WTC11 (cell line): ENCODE measurements around the gene BMPR1B. TPM values are rescaled to one million over a fixed set of nuclear protein-coding genes. Genes with fewer than 3 reads are reported as not detected.
A peak's percentile ranks its signal among the peaks of the same experiment; 100 is the strongest.

Source experiments
- ATAC-seq: fragments of 200-7000 bp; cut with Tn5 transposase; 2 replicates; pipeline ENCODE4 v1.10.0; 2021; ENCODE audit warnings: mild to moderate bottlenecking, moderate library complexity
- CTCF ChIA-PET: fragments of 300-600 bp; sonication (Branson Sonifier 250); formaldehyde crosslinking; loops from one replicate; lab custom pipeline; 2021; ENCODE audit warnings: antibody characterized with exemption; lab: Charles Lee
- POLR2A ChIA-PET: fragments of 350-600 bp; sonication (Branson Sonifier 250); formaldehyde crosslinking; loops from one replicate; lab custom pipeline; 2021; ENCODE audit warnings: antibody characterized with exemption; lab: Charles Lee
- DNase-seq: peaks from one replicate; pipeline ENCODE4 v3.0.0; 2021; ENCODE audit warnings: low spot score
- H3K27ac Mint-ChIP-seq: 2 replicates; pipeline ENCODE4 v1.8.0; 2021; ENCODE audit warnings: mixed read lengths
- H3K27me3 Mint-ChIP-seq: 2 replicates; pipeline ENCODE4 v1.8.0; 2021; ENCODE audit warnings: low read depth, mild to moderate bottlenecking, moderate library complexity, mixed read lengths
- H3K36me3 Mint-ChIP-seq: 2 replicates; pipeline ENCODE4 v1.8.0; 2021; ENCODE audit warnings: mixed read lengths
- H3K4me1 Mint-ChIP-seq: 2 replicates; pipeline ENCODE4 v1.8.0; 2022; ENCODE audit warnings: mixed read lengths
- H3K4me3 Mint-ChIP-seq: 2 replicates; pipeline ENCODE4 v1.8.0; 2021; ENCODE audit warnings: mild to moderate bottlenecking, moderate library complexity, mixed read lengths
- H3K9me3 Mint-ChIP-seq: 2 replicates; pipeline ENCODE4 v1.8.0; 2021; ENCODE audit warnings: mixed read lengths
- CTCF ChIP-seq: fragments of 200-600 bp; IDR thresholded peaks from 2 replicates; pipeline ENCODE4 v1.8.0; 2022; ENCODE audit warnings: antibody characterized with exemption
- IRF2 ChIP-seq: sonication (generic); formaldehyde crosslinking; IDR thresholded peaks from 2 replicates; pipeline ENCODE4 v1.8.0; 2022; ENCODE audit warnings: low read depth, missing genetic modification reagents, borderline replicate concordance
- KAT7 ChIP-seq: sonication (generic); formaldehyde crosslinking; IDR thresholded peaks from 2 replicates; pipeline ENCODE4 v1.8.1; 2023; ENCODE audit warnings: missing genetic modification reagents, mild to moderate bottlenecking, borderline replicate concordance
- MXD4 ChIP-seq: fragments of 250-450 bp; sonication (Bioruptor Pico); IDR thresholded peaks from 2 replicates; pipeline ENCODE4 v1.8.0; 2021; ENCODE audit warnings: mild to moderate bottlenecking, moderate library complexity, borderline replicate concordance
- NR1H2 ChIP-seq: sonication (generic); formaldehyde crosslinking; IDR thresholded peaks from 2 replicates; pipeline ENCODE4 v1.9.0; 2021; ENCODE audit warnings: mild to moderate bottlenecking, moderate library complexity, missing genetic modification reagents
- OVOL2 ChIP-seq: fragments of 250-450 bp; sonication (Bioruptor Pico); IDR thresholded peaks from 2 replicates; pipeline ENCODE4 v1.9.0; 2021; ENCODE audit warnings: mild to moderate bottlenecking, borderline replicate concordance
- RORB ChIP-seq: fragments of 250-450 bp; sonication (Bioruptor Pico); IDR thresholded peaks from 2 replicates; pipeline ENCODE4 v1.9.0; 2021; ENCODE audit warnings: mild to moderate bottlenecking
- TCF7 ChIP-seq: sonication (generic); formaldehyde crosslinking; IDR thresholded peaks from 2 replicates; pipeline ENCODE4 v1.8.0; 2022; ENCODE audit warnings: mild to moderate bottlenecking, low read depth, missing genetic modification reagents, moderate library complexity
- ZBTB21 ChIP-seq: sonication (generic); formaldehyde crosslinking; IDR thresholded peaks from 2 replicates; pipeline ENCODE4 v1.8.1; 2023; ENCODE audit warnings: mild to moderate bottlenecking, missing genetic modification reagents, borderline replicate concordance
- ZNF423 ChIP-seq: fragments of 250-450 bp; sonication (Bioruptor Pico); IDR thresholded peaks from 2 replicates; pipeline ENCODE4 v2.1.2; 2022; ENCODE audit warnings: mild to moderate bottlenecking, moderate library complexity
- ZNF512 ChIP-seq: sonication (generic); formaldehyde crosslinking; IDR thresholded peaks from 2 replicates; pipeline ENCODE4 v1.8.1; 2022; ENCODE audit warnings: missing genetic modification reagents, borderline replicate concordance
- total RNA-seq: library from RNA; stranded (reverse); gene quantifications from 3 replicates; pipeline ENCODE4 v1.2.3, GENCODE V29; 2021
- TF ChIP-seq, protein P1 (sequence below): sonication (generic); formaldehyde crosslinking; IDR thresholded peaks from 2 replicates; pipeline ENCODE4 v1.8.1; 2022; ENCODE audit warnings: mild to moderate bottlenecking, missing genetic modification reagents, moderate library complexity, borderline replicate concordance
- TF ChIP-seq, protein P2 (sequence below): sonication (generic); formaldehyde crosslinking; IDR thresholded peaks from 2 replicates; pipeline ENCODE4 v1.8.0; 2023; ENCODE audit warnings: missing genetic modification reagents, mild to moderate bottlenecking, borderline replicate concordance

BMPR1B gene
- total RNA-seq, 1 experiment from 2014 or later, result 0.77 TPM

GRCh38 chr4:95153182-95153581 lies 395.4 kb downstream of the BMPR1B start:
- no peak for ATAC-seq
- no peak overlapping the region for H3K27ac Mint-ChIP-seq
- H3K4me1 Mint-ChIP-seq, result peaks cover 2% of the 10 kb centered on the region; the same call in 1 of the 2 replicates
- ChIA-PET CTCF (no interaction called here), POLR2A (no interaction called here)
- no peaks in the 10 kb centered on the region for H3K36me3 Mint-ChIP-seq
- TF ChIP-seq ZBTB21 (CRISPR knock-in tag) (no peak), MXD4 (CRISPR knock-in tag) (no peak), OVOL2 (no peak), RORB (CRISPR knock-in tag) (no peak), ZNF512 (no peak), ZNF423 (no peak), IRF2 (CRISPR knock-in tag) (no peak), NR1H2 (CRISPR knock-in tag) (no peak)
- TF ChIP-seq, protein P1, sequence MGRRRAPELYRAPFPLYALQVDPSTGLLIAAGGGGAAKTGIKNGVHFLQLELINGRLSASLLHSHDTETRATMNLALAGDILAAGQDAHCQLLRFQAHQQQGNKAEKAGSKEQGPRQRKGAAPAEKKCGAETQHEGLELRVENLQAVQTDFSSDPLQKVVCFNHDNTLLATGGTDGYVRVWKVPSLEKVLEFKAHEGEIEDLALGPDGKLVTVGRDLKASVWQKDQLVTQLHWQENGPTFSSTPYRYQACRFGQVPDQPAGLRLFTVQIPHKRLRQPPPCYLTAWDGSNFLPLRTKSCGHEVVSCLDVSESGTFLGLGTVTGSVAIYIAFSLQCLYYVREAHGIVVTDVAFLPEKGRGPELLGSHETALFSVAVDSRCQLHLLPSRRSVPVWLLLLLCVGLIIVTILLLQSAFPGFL (CRISPR knock-in tag), result no peak
- H3K4me3 Mint-ChIP-seq, result no peak overlapping the region
- H3K27me3 Mint-ChIP-seq, result peaks cover 29% of the 10 kb centered on the region
- H3K9me3 Mint-ChIP-seq, result no peaks in the 10 kb centered on the region
- DNase-seq, result no peak

GRCh38 chr4:95155759-95156451 lies 398.1 kb downstream of the BMPR1B start:
- CTCF ChIA-PET, result interaction anchor here (0.6 to 1.2 kb wide), 25 partner anchors 10 to 1444 kb away, joined by 3 to 5 read pairs (median 3); no protein-coding TSS in a partner anchor
- Mint-ChIP-seq H3K27ac (no peak overlapping the region), H3K9me3 (no peaks in the 10 kb centered on the region), H3K4me1 (peaks cover 21% of the 10 kb centered on the region)
- no peak for DNase-seq
- POLR2A ChIA-PET, result no interaction called here
- TF ChIP-seq CTCF (peak; percentile 50; the same call in 1 of the 2 replicates), KAT7 (CRISPR knock-in tag) (no peak), TCF7 (no peak)
- TF ChIP-seq, protein P2, sequence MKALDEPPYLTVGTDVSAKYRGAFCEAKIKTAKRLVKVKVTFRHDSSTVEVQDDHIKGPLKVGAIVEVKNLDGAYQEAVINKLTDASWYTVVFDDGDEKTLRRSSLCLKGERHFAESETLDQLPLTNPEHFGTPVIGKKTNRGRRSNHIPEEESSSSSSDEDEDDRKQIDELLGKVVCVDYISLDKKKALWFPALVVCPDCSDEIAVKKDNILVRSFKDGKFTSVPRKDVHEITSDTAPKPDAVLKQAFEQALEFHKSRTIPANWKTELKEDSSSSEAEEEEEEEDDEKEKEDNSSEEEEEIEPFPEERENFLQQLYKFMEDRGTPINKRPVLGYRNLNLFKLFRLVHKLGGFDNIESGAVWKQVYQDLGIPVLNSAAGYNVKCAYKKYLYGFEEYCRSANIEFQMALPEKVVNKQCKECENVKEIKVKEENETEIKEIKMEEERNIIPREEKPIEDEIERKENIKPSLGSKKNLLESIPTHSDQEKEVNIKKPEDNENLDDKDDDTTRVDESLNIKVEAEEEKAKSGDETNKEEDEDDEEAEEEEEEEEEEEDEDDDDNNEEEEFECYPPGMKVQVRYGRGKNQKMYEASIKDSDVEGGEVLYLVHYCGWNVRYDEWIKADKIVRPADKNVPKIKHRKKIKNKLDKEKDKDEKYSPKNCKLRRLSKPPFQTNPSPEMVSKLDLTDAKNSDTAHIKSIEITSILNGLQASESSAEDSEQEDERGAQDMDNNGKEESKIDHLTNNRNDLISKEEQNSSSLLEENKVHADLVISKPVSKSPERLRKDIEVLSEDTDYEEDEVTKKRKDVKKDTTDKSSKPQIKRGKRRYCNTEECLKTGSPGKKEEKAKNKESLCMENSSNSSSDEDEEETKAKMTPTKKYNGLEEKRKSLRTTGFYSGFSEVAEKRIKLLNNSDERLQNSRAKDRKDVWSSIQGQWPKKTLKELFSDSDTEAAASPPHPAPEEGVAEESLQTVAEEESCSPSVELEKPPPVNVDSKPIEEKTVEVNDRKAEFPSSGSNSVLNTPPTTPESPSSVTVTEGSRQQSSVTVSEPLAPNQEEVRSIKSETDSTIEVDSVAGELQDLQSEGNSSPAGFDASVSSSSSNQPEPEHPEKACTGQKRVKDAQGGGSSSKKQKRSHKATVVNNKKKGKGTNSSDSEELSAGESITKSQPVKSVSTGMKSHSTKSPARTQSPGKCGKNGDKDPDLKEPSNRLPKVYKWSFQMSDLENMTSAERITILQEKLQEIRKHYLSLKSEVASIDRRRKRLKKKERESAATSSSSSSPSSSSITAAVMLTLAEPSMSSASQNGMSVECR (CRISPR knock-in tag), result no peak
- TF ChIP-seq, all 79 proteins: peak for 1
- H3K27me3 Mint-ChIP-seq, result peaks cover 8% of the 10 kb centered on the region
- no peaks in the 10 kb centered on the region for H3K36me3 Mint-ChIP-seq
- ATAC-seq, result no peak
- no peak overlapping the region for H3K4me3 Mint-ChIP-seq
